Measurements from ENCODE around the gene ASAP3.

The ASAP3 gene

GRCh38 chr1:23483321-23484252 lies at the start of gene ASAP3:
ASAP3 (minus strand) TSS chr1:23484179; CDS start chr1:23484133, 46 bp downstream.
- DNase-seq (ENCODE audit: low read depth): peak; percentile 44

DNA sequence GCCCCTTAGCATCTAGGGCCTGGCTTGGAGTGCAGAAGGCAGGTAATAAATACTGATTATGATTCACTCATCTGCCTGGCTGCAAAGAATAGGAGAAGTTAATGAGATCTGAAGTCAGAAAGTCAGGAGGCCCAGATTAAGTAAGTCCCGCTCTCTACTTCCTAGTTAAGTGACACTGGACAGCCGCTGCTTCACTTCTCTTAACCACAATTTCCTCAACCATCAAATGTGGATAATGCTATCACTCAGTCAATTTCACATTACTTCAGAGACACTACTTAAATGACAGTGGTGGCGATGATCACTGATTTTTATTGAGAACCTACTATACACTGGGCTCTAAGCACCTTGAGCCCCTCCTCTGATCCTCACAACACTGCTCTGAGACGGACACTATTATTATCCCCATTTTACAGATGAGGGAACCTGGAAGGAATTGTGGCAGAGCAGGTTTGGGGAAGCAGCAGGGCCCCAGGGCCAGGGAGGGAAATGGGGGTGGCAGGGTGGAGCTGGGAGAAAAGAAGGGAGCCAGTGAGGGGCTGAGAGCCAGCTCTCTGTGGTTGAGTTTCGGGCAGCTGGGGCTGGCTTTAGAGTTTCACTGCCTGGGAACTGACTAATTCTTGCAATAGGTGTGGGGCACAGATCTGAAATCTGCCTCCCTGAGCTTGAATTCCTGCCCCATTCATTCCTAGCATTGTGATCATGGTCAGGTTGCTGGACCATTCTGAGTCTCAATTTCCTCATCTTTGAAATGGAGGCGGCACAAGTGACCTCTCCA lies 49.5 kb upstream of the ASAP3 start:
- no peak for DNase-seq (ENCODE audit: low read depth)

GRCh38 chr1:23531562-23532094 lies 47.6 kb upstream of the ASAP3 start:
- no peak for DNase-seq (ENCODE audit: low read depth)

- peak; percentile 86 for DNase-seq (ENCODE audit: low read depth)
Observed at GRCh38 chr1:23530747-23531561, 47.0 kb upstream of the ASAP3 start, which contains the start of gene E2F2. E2F2 (minus strand) TSS chr1:23531233; CDS start chr1:23530793, 440 bp downstream.

DNA sequence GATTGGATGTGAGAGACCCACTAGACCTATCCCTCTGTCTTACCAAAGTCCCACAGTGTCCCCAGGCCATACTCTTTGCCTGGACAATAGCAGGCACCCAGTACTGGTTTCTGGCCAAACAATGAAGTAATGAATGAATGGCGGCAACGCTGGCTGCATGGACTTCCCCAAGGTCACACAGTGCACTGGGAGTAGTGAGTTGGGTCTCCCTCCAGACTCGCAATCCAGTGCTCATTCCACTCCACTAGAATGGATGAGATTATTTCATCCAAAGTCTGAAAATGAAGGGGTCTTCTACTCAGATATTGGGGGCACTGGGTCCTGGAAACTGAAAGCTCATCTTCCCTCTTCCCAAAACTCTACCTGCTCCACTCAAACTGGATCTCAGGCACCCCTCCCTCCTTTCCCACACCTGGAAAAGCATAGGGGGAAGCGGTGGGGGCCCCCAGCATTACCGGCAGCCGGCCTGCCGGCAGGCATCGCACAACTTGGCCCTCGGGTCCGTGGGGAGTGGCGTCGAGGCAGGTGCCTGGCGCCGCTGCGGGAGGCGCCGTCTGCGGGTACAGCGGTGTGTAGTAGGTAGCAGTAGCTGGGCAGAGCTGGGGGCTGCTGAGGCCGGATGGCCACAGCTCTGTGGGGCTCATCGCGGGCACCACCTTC lies 46.2 kb upstream of the ASAP3 start:
- DNase-seq (ENCODE audit: low read depth): no peak

- no peak for DNase-seq (ENCODE audit: low read depth)
Observed at GRCh38 chr1:23529146-23530086, 45.4 kb upstream of the ASAP3 start.

DNA sequence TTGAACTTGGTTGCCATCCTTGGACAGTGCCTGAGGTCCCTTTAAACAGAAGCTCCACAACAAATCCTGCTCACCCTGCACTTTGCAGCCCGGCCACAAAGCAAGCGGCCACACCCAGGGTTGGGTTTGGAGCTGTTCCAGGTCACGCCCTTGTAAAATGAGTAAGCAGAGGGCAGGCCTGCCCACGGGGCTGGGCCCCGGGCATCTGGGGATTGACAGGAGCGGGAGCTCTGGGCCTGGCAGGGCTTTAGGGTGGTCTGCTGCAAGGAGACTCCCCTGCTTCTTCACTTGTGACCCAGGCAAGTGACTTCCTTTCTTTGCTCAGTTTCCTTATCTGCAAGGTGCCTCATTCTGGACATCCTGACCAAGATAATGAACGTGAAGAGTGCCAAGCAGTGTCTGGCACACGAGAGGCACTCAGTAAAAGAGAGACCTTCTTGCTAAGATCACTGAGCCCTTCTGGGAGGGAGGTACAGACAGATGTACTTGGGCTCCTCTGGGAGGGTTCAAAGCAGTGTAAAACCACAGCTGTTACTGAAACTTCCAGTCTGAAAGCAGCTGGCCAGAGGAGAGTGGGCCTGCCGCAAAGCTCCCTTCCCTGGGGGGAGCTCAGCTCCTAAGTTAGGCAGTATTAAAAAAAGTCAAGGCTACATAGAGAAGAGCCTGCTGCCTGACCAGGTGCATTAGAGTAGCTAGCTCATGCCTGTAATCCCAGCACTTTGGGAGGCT lies 44.4 kb upstream of the ASAP3 start:
- peak; percentile 64 for DNase-seq (ENCODE audit: low read depth)

GRCh38 chr1:23527900-23528249 lies 43.9 kb upstream of the ASAP3 start:
- DNase-seq (ENCODE audit: low read depth): no peak

DNA sequence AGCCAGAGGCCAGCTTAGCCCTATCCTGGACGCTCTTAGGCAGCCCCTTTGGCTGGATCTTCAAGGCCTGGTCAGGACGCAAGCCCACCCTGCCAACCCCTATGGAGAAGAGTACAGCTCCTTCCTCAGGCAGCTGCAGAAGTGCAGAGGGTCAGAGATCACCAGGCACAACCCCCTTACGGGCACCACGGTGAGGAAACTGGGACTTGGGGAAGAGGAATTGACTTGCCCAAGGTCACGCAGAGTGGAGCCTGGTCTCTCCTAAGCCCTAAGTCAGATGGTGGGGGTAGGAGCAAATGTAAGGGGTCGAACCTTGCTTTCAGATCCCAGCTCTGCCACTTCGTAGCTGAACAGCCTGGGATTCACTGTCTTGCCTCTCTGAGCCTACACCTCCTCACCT lies 43.4 kb upstream of the ASAP3 start:
- DNase-seq (ENCODE audit: low read depth): no peak

- DNase-seq (ENCODE audit: low read depth): no peak
Observed at GRCh38 chr1:23526329-23527041, 42.5 kb upstream of the ASAP3 start.

GRCh38 chr1:23525558-23526250 lies 41.7 kb upstream of the ASAP3 start:
- DNase-seq (ENCODE audit: low read depth): no peak

DNA sequence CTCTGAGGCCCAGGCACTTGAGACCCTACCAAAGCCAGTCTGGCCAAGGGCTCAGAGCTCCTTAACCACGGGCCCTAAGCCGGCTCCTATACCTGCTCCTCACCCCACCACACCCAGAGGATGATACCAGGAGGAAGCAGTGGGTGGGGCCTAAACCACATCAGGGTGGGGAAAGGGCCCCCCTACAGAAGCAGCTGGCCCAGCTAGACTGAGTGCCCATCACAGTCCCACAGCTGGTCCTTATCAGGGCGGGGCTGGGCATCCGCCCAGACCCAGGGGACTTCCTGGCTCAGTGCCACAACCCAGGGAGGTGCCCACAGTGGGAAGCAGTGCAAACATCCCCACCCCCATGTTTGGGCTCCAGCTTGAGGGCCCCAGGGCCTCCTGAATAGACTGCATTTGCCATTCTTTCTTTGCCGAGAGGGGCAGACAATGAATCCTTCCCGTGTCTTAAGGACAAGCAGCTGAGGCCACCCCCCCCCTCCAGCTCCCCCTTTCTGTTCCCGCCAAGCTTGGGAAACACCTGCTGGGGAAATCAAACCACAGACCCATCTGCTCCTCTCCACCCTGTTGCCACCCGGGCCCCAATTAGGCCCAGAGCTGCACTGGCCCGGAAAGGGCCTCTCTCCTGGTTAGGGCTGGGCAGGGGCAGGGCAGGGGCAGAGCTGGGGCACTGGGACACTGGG lies 40.9 kb upstream of the ASAP3 start:
- no peak for DNase-seq (ENCODE audit: low read depth)

- no peak for DNase-seq (ENCODE audit: low read depth)
Observed at GRCh38 chr1:23524163-23524562, 40.2 kb upstream of the ASAP3 start.

DNA sequence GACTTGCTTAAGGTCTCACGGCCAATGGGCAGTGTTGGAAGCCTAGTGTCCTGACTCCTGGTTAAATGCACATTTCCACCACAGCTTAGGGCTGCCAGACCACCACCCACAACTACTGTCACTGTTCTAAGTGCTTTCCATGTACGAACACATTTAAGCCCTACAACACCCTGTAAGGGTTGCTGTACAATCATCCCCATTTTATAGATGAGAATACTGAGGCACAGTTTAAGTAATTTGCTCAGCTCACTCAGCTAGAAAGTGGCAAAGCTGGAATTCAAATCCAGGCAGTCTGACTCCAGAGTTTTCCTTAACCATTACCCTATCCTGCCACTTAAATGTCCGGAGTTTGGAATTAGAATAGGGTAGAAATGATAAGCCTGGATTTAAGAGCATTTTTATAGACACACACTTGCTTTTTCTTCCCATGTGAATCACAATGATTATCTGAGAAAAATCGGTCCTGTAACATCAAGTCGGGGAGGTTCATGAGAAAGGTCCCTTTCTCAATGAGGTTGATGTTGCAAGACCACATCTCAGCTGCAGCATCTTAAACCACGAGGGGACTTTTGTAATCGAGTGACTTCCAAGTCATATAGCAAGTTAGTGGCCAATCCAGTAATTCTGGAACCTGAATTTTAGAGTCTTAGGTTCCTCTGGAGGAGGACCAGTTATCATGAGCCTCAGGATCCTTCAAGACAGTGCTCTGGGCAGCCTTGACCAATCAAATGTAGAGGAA lies 38.4 kb upstream of the ASAP3 start:
- peak; percentile 40 for DNase-seq (ENCODE audit: low read depth)

DNA sequence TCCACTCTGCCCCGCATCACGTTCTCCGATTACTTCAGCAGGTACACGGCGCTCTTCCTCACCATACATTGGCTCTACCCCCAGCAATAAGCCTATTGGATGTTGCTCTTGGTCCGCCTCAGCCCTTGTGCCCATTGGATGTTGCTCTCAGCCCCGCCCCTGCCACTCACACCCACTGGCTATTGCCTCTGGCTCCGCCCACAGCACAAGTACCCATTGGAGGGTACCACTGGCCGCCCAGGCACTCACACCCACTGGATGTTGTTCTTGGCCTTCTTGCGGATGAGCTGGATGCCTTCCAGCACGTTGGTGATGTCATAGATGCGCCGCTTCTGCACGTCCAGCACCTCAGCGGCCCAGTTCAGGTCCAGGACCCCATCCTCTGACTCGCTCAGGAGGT lies 37.6 kb upstream of the ASAP3 start:
- DNase-seq (ENCODE audit: low read depth): no peak

- DNase-seq (ENCODE audit: low read depth): no peak
Observed at GRCh38 chr1:23517581-23517980, 33.6 kb upstream of the ASAP3 start.

GRCh38 chr1:23515905-23516304 lies 31.9 kb upstream of the ASAP3 start:
- DNase-seq (ENCODE audit: low read depth): no peak
